ENCODE data around the gene AGXT2. TPM values are rescaled to one million over a fixed set of nuclear protein-coding genes. Genes with fewer than 3 reads are reported as not detected.
"Not testable (repeated sequence)": the region's sequence is repeated elsewhere in the genome, so short reads cannot be mapped to it uniquely, and the experiment has no call there.

Gene AGXT2
- polyA plus RNA-seq, 3 donors, result 51.6 to 80.5 (median 60.4) TPM

GRCh38 chr5:35058374-35058788 is 10.6 kb upstream of the AGXT2 start:
- no peak for DNase-seq (ENCODE audit: low read depth in 3 of 3, low spot score in 2 of 3)

GRCh38 chr5:35056686-35057085 is 8.9 kb upstream of the AGXT2 start:
- no peak for DNase-seq (ENCODE audit: low read depth in 3 of 3, low spot score in 2 of 3)

- DNase-seq (ENCODE audit: low read depth in 3 of 3, low spot score in 2 of 3), result no peak
These were observed 5.1 kb upstream of the AGXT2 start for GRCh38 chr5:35052838-35053237.

- no peak for DNase-seq (ENCODE audit: low read depth in 3 of 3, low spot score in 2 of 3)
These were observed 2.9 kb upstream of the AGXT2 start for GRCh38 chr5:35050541-35051126.

- no peak for DNase-seq (ENCODE audit: low read depth in 3 of 3, low spot score in 2 of 3)
These were observed 1.2 kb upstream of the AGXT2 start for GRCh38 chr5:35048910-35049309.

- no peak for DNase-seq (ENCODE audit: low read depth in 3 of 3, low spot score in 2 of 3)
These were observed 975 bp downstream of the AGXT2 start for GRCh38 chr5:35046774-35047173.

GRCh38 chr5:35045280-35045679 is 2.5 kb downstream of the AGXT2 start:
- DNase-seq (ENCODE audit: low read depth in 3 of 3, low spot score in 2 of 3), result no peak

GRCh38 chr5:35044649-35045048 is 3.1 kb downstream of the AGXT2 start:
- no peak for DNase-seq (ENCODE audit: low read depth in 3 of 3, low spot score in 2 of 3)

GRCh38 chr5:35042781-35043180 is 5.0 kb downstream of the AGXT2 start:
- DNase-seq (ENCODE audit: low read depth in 3 of 3, low spot score in 2 of 3), result no peak

- no peak for DNase-seq (ENCODE audit: low read depth in 3 of 3, low spot score in 2 of 3)
These were observed 6.5 kb downstream of the AGXT2 start for GRCh38 chr5:35041261-35041660.

- no peak for DNase-seq (ENCODE audit: low read depth in 3 of 3, low spot score in 2 of 3)
These were observed 8.9 kb downstream of the AGXT2 start for GRCh38 chr5:35038891-35039290.

- DNase-seq (ENCODE audit: low read depth in 3 of 3, low spot score in 2 of 3), result no peak
These were observed 11.2 kb downstream of the AGXT2 start for GRCh38 chr5:35036536-35036935.

- not testable (repeated sequence) for DNase-seq (ENCODE audit: low read depth in 3 of 3, low spot score in 2 of 3)
These were observed 11.8 kb downstream of the AGXT2 start for GRCh38 chr5:35035929-35036328.

- DNase-seq (ENCODE audit: low read depth in 3 of 3, low spot score in 2 of 3), result no peak
These were observed 12.5 kb downstream of the AGXT2 start for GRCh38 chr5:35035271-35035670.

GRCh38 chr5:35032356-35032755 is 15.4 kb downstream of the AGXT2 start:
- DNase-seq (ENCODE audit: low read depth in 3 of 3, low spot score in 2 of 3), result no peak

- DNase-seq (ENCODE audit: low read depth in 3 of 3, low spot score in 2 of 3), result no peak
These were observed 16.5 kb downstream of the AGXT2 start for GRCh38 chr5:35031276-35031675.

- DNase-seq (ENCODE audit: low read depth in 3 of 3, low spot score in 2 of 3), result no peak
These were observed 17.2 kb downstream of the AGXT2 start for GRCh38 chr5:35030426-35031100.

- no peak for DNase-seq (ENCODE audit: low read depth in 3 of 3, low spot score in 2 of 3)
These were observed 18.4 kb downstream of the AGXT2 start for GRCh38 chr5:35029333-35029732.

- DNase-seq (ENCODE audit: low read depth in 3 of 3, low spot score in 2 of 3), result no peak
These were observed 20.8 kb downstream of the AGXT2 start for GRCh38 chr5:35026941-35027340.

- DNase-seq (ENCODE audit: low read depth in 3 of 3, low spot score in 2 of 3), result no peak
These were observed 21.4 kb downstream of the AGXT2 start for GRCh38 chr5:35026280-35026840.

GRCh38 chr5:35024911-35025510 is 22.7 kb downstream of the AGXT2 start:
- no peak for DNase-seq (ENCODE audit: low read depth in 3 of 3, low spot score in 2 of 3)

Measured in right renal cortex interstitium (tissue), 3 donors.